Fibroblast of pulmonary artery (primary cell): Measurements from ENCODE around the gene RPL5.

Experiments used
- DNase-seq: peaks from one replicate; pipeline ENCODE4 v3.0.0-alpha.2; 2010; ENCODE audit warnings: low read depth
- H3K4me3 ChIP-seq: replicated peaks from 2 replicates; pipeline ENCODE4 v1.5.1; 2011; ENCODE audit warnings: low read depth, mild to moderate bottlenecking, control low read depth, low read length, moderate library complexity
- CTCF ChIP-seq: IDR thresholded peaks from 2 replicates; pipeline ENCODE4 v1.5.1; 2011; ENCODE audit warnings: mild to moderate bottlenecking, control low read depth, low read length, inconsistent platforms; ENCODE audit errors: missing control alignments

The RPL5 gene

GRCh38 chr1:92850019-92850418 lies 18.2 kb downstream of the RPL5 start:
- no peak for DNase-seq
- H3K4me3 ChIP-seq, result no peak overlapping the region
- no peak for TF ChIP-seq CTCF

GRCh38 chr1:92851729-92852128 lies 19.9 kb downstream of the RPL5 start:
- DNase-seq, result peak; percentile 30
- TF ChIP-seq CTCF, result no peak
- H3K4me3 ChIP-seq, result no peak overlapping the region

- no peak for TF ChIP-seq CTCF
- DNase-seq, result no peak
- H3K4me3 ChIP-seq, result no peak overlapping the region
These were observed 21.5 kb downstream of the RPL5 start for GRCh38 chr1:92853299-92853698.

- H3K4me3 ChIP-seq, result no peak overlapping the region
- no peak for TF ChIP-seq CTCF
- no peak for DNase-seq
These were observed 22.4 kb downstream of the RPL5 start for GRCh38 chr1:92854101-92854785.

GRCh38 chr1:92855236-92855635 lies 23.4 kb downstream of the RPL5 start:
- TF ChIP-seq CTCF, result no peak
- no peak for DNase-seq
- no peak overlapping the region for H3K4me3 ChIP-seq

- TF ChIP-seq CTCF, result no peak
- DNase-seq, result no peak
- H3K4me3 ChIP-seq, result no peak overlapping the region
These were observed 26.0 kb downstream of the RPL5 start for GRCh38 chr1:92857817-92858216.
